T-helper 2 cell treated with Interferon-gamma antibody and Interleukin-4, amounts not matched to agents 100 ng/mL and 5 ng/mL, for 36 hours (primary cell): Measurements from ENCODE around the gene WNT7A. TPM values are rescaled to one million over a fixed set of nuclear protein-coding genes. Genes with fewer than 3 reads are reported as not detected.
"Not testable (repeated sequence)": the region's sequence is repeated elsewhere in the genome, so short reads cannot be mapped to it uniquely, and the experiment has no call there.

Experiments used
- intact Hi-C: fragments of 100-400 bp; cut with micrococcal nuclease; formaldehyde crosslinking; loops from one replicate; pipeline ENCODE4 v1.15.1; 2023
- total RNA-seq: library from RNA; stranded (reverse); gene quantifications from 2 replicates; pipeline ENCODE4 v1.2.3, GENCODE V29; 2022

The WNT7A gene
- total RNA-seq, result 0.11 TPM in 1 of 2 replicates, not detected in the other

GRCh38 chr3:13879946-13880810, at the start of gene WNT7A:
Gene WNT7A (minus strand): TSS chr3:13880071. CDS start chr3:13879816, 255 bp downstream.
- intact Hi-C loops, result loop anchor here (1.0 to 2.0 kb wide), 2 partner anchors 222 to 383 kb away; no protein-coding TSS in a partner anchor

- intact Hi-C loops, result not testable (repeated sequence)
Observed at GRCh38 chr3:13928741-13929140, 48.9 kb upstream of the WNT7A start.

GRCh38 chr3:13927295-13927694, 47.4 kb upstream of the WNT7A start:
- intact Hi-C loops, result no loop called here

GRCh38 chr3:13916375-13916774, 36.5 kb upstream of the WNT7A start:
- intact Hi-C loops, result no loop called here

GRCh38 chr3:13902648-13903238, 22.9 kb upstream of the WNT7A start:
- intact Hi-C loops, result no loop called here

GRCh38 chr3:13901935-13902584, 22.2 kb upstream of the WNT7A start:
- intact Hi-C loops, result no loop called here

- intact Hi-C loops, result loop anchor here (5.0 to 10.0 kb wide), 6 partner anchors 244 to 1024 kb away; partner anchors contain the start of genes CCDC174, HDAC11 and SLC6A6
Observed at GRCh38 chr3:13898346-13898745, 18.5 kb upstream of the WNT7A start.

GRCh38 chr3:13896473-13897154, 16.7 kb upstream of the WNT7A start:
- intact Hi-C loops, result loop anchor here (1.0 to 10.0 kb wide), 11 partner anchors 228 to 1026 kb away; partner anchors contain the start of genes CCDC174, CHCHD4, HDAC11 and SLC6A6

GRCh38 chr3:13895155-13896105, 15.6 kb upstream of the WNT7A start:
- intact Hi-C loops, result loop anchor here (1.0 to 10.0 kb wide), 13 partner anchors 229 to 1027 kb away; partner anchors contain the start of genes CCDC174, CHCHD4, HDAC11 and LSM3

- intact Hi-C loops, result loop anchor here (1.0 to 10.0 kb wide), 8 partner anchors 248 to 1028 kb away; partner anchors contain the start of genes CCDC174, HDAC11, LSM3 and SLC6A6
Observed at GRCh38 chr3:13894807-13895154, 14.9 kb upstream of the WNT7A start.

- intact Hi-C loops, result loop anchor here (10.0 kb wide), 1 partner anchor 511 kb away; the partner anchor contains the start of gene SLC6A6
Observed at GRCh38 chr3:13894096-13894806, 14.4 kb upstream of the WNT7A start.

GRCh38 chr3:13892304-13892703, 12.4 kb upstream of the WNT7A start:
- intact Hi-C loops, result loop anchor here (10.0 kb wide), 1 partner anchor 512 kb away; the partner anchor contains the start of gene SLC6A6

- intact Hi-C loops, result loop anchor here (10.0 kb wide), 1 partner anchor 513 kb away; the partner anchor contains the start of gene SLC6A6
Observed at GRCh38 chr3:13891492-13892073, 11.7 kb upstream of the WNT7A start.

GRCh38 chr3:13891017-13891392, 11.1 kb upstream of the WNT7A start:
- intact Hi-C loops, result loop anchor here (10.0 kb wide), 1 partner anchor 514 kb away; the partner anchor contains the start of gene SLC6A6

GRCh38 chr3:13890377-13891016, 10.6 kb upstream of the WNT7A start:
- intact Hi-C loops, result loop anchor here (10.0 kb wide), 1 partner anchor 514 kb away; the partner anchor contains the start of gene SLC6A6

- intact Hi-C loops, result no loop called here
Observed at GRCh38 chr3:13888576-13888975, 8.7 kb upstream of the WNT7A start.

GRCh38 chr3:13887495-13888300, 7.8 kb upstream of the WNT7A start:
- intact Hi-C loops, result no loop called here
